H1 (cell line): ENCODE results near the gene NME7. TPM values are rescaled to one million over a fixed set of nuclear protein-coding genes. Genes with fewer than 3 reads are reported as not detected.

Source experiments
- EGR1 ChIP-seq: IDR thresholded peaks from 2 replicates; pipeline ENCODE4 v1.6.1; 2011; ENCODE audit warnings: low read depth, low read length, borderline replicate concordance
- HDAC2 ChIP-seq, 2 experiments: fragments of 300-600 bp in 1 of 2; sonication (generic) in 1 of 2; IDR thresholded peaks; 2 replicates each; pipeline ENCODE4 v1.6.1; 2011 to 2012; ENCODE audit warnings: low read depth in 2 of 2, low read length in 2 of 2, mild to moderate bottlenecking in 2 of 2, moderate library complexity in 2 of 2, borderline replicate concordance in 1 of 2, inconsistent platforms in 1 of 2
- RAD21 ChIP-seq, 2 experiments: IDR thresholded peaks in 1 of 2; conservative IDR thresholded peaks in 1 of 2; 2 replicates each; pipeline ENCODE4 v1.6.1; 2011; ENCODE audit warnings: low read depth in 2 of 2, low read length in 2 of 2, improper control_type of control experiment in 1 of 2, inconsistent platforms in 1 of 2, mild to moderate bottlenecking in 1 of 2, moderate library complexity in 1 of 2
- polyA plus RNA-seq, 7 experiments: library from polyadenylated mRNA; depleted of rRNA in 3 of 7; stranded (reverse) in 5 of 7; unstranded in 2 of 7; fragments of >200 nt in 5 of 7; fragments of 200-250 nt in 2 of 7; gene quantifications; 1 replicate in 5 of 7; 2 replicates in 1 of 7; 4 replicates in 1 of 7; pipeline versions ENCODE4 v1.2.1 to v1.2.3, GENCODE V29; 2011 to 2013; ENCODE audit warnings: missing spikeins in 2 of 7, mixed read lengths in 2 of 7
- total RNA-seq: library from RNA; stranded (reverse); fragmentation: NEBNext Ultra II Directional; extraction: Animal tissue kit (Norgen Biotek cat#: 25700); gene quantifications from 2 replicates; pipeline ENCODE4 v1.2.1, GENCODE V29; 2021
- TF ChIP-seq, protein P1 (sequence below): fragments of 300-600 bp; sonication (generic); IDR thresholded peaks from 2 replicates; pipeline ENCODE4 v1.7.1; 2012; ENCODE audit warnings: low read length, moderate library complexity, mild to moderate bottlenecking, inconsistent platforms; ENCODE audit not compliant: insufficient replicate concordance
- TF ChIP-seq, protein P2 (sequence below): IDR thresholded peaks from 2 replicates; pipeline ENCODE4 v1.6.1; 2011; ENCODE audit warnings: low read length, improper control_type of control experiment

The NME7 gene
- total and polyA plus RNA-seq, 2 of the 8 experiments (the other 6 are each of a cell fraction or from before 2014, with no cell fraction given): 11.6 to 28.5 TPM

DNA sequence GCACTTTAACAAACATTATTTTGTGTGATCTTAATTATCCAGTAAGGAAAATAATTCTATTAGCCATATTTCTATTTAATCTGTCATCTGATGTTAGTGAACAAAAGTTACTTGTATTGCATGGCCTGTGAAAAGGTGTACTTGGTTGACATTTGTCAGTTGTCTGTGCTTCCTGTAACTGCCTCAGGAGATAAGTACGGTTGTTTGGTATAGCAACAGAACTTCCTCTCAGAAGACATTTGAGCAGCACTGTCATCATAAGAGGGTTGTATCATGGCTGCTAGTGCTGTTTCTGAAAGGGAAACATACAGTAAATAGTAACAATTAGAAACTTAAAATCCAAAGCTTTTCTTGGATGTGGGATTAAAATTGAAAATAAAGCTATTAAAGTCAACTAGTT, 3.8 kb upstream of the NME7 start (continued):
- TF ChIP-seq, protein P1, sequence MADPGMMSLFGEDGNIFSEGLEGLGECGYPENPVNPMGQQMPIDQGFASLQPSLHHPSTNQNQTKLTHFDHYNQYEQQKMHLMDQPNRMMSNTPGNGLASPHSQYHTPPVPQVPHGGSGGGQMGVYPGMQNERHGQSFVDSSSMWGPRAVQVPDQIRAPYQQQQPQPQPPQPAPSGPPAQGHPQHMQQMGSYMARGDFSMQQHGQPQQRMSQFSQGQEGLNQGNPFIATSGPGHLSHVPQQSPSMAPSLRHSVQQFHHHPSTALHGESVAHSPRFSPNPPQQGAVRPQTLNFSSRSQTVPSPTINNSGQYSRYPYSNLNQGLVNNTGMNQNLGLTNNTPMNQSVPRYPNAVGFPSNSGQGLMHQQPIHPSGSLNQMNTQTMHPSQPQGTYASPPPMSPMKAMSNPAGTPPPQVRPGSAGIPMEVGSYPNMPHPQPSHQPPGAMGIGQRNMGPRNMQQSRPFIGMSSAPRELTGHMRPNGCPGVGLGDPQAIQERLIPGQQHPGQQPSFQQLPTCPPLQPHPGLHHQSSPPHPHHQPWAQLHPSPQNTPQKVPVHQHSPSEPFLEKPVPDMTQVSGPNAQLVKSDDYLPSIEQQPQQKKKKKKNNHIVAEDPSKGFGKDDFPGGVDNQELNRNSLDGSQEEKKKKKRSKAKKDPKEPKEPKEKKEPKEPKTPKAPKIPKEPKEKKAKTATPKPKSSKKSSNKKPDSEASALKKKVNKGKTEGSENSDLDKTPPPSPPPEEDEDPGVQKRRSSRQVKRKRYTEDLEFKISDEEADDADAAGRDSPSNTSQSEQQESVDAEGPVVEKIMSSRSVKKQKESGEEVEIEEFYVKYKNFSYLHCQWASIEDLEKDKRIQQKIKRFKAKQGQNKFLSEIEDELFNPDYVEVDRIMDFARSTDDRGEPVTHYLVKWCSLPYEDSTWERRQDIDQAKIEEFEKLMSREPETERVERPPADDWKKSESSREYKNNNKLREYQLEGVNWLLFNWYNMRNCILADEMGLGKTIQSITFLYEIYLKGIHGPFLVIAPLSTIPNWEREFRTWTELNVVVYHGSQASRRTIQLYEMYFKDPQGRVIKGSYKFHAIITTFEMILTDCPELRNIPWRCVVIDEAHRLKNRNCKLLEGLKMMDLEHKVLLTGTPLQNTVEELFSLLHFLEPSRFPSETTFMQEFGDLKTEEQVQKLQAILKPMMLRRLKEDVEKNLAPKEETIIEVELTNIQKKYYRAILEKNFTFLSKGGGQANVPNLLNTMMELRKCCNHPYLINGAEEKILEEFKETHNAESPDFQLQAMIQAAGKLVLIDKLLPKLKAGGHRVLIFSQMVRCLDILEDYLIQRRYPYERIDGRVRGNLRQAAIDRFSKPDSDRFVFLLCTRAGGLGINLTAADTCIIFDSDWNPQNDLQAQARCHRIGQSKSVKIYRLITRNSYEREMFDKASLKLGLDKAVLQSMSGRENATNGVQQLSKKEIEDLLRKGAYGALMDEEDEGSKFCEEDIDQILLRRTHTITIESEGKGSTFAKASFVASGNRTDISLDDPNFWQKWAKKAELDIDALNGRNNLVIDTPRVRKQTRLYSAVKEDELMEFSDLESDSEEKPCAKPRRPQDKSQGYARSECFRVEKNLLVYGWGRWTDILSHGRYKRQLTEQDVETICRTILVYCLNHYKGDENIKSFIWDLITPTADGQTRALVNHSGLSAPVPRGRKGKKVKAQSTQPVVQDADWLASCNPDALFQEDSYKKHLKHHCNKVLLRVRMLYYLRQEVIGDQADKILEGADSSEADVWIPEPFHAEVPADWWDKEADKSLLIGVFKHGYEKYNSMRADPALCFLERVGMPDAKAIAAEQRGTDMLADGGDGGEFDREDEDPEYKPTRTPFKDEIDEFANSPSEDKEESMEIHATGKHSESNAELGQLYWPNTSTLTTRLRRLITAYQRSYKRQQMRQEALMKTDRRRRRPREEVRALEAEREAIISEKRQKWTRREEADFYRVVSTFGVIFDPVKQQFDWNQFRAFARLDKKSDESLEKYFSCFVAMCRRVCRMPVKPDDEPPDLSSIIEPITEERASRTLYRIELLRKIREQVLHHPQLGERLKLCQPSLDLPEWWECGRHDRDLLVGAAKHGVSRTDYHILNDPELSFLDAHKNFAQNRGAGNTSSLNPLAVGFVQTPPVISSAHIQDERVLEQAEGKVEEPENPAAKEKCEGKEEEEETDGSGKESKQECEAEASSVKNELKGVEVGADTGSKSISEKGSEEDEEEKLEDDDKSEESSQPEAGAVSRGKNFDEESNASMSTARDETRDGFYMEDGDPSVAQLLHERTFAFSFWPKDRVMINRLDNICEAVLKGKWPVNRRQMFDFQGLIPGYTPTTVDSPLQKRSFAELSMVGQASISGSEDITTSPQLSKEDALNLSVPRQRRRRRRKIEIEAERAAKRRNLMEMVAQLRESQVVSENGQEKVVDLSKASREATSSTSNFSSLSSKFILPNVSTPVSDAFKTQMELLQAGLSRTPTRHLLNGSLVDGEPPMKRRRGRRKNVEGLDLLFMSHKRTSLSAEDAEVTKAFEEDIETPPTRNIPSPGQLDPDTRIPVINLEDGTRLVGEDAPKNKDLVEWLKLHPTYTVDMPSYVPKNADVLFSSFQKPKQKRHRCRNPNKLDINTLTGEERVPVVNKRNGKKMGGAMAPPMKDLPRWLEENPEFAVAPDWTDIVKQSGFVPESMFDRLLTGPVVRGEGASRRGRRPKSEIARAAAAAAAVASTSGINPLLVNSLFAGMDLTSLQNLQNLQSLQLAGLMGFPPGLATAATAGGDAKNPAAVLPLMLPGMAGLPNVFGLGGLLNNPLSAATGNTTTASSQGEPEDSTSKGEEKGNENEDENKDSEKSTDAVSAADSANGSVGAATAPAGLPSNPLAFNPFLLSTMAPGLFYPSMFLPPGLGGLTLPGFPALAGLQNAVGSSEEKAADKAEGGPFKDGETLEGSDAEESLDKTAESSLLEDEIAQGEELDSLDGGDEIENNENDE: no peak
- no peak for TF ChIP-seq EGR1
- no peak for TF ChIP-seq HDAC2 (IDR thresholded peaks at IDR 0.05; ENCODE audit: borderline replicate concordance in 1 of 2, low read depth in 2 of 2, low read length in 2 of 2)
- TF ChIP-seq, protein P2, sequence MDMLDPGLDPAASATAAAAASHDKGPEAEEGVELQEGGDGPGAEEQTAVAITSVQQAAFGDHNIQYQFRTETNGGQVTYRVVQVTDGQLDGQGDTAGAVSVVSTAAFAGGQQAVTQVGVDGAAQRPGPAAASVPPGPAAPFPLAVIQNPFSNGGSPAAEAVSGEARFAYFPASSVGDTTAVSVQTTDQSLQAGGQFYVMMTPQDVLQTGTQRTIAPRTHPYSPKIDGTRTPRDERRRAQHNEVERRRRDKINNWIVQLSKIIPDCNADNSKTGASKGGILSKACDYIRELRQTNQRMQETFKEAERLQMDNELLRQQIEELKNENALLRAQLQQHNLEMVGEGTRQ: no peak
- no peak for TF ChIP-seq RAD21 (IDR thresholded peaks at IDR 0.05 in 1 of 2, conservative IDR thresholded peaks at IDR 0.05 in 1 of 2; ENCODE audit: low read depth in 2 of 2, low read length in 2 of 2)
